Fibroblast of lung (primary cell): ENCODE data around the gene INHA. TPM values are rescaled to one million over a fixed set of nuclear protein-coding genes. Genes with fewer than 3 reads are reported as not detected.
A peak's percentile ranks its signal among the peaks of the same experiment; 100 is the strongest.

Experiments
- DNase-seq, 2 donors: peaks; one replicate each; pipeline versions ENCODE4 v3.0.0 to v3.0.0-alpha.2; 2010; ENCODE audit warnings: low read depth in 2 of 2
- H2AFZ ChIP-seq: 2 replicates; pipeline ENCODE4 v1.5.1; 2012; ENCODE audit warnings: low read length, control low read depth, inconsistent platforms
- H3K27ac ChIP-seq: 2 replicates; pipeline ENCODE4 v1.5.1; 2011; ENCODE audit warnings: low read length, control low read depth; ENCODE audit not compliant: insufficient read depth
- H3K27me3 ChIP-seq: 2 replicates; pipeline ENCODE4 v1.5.1; 2011; ENCODE audit warnings: mild to moderate bottlenecking, low read length; ENCODE audit not compliant: control insufficient read depth, insufficient read depth
- H3K36me3 ChIP-seq: 2 replicates; pipeline ENCODE4 v1.5.1; 2011; ENCODE audit warnings: low read length; ENCODE audit not compliant: control insufficient read depth, insufficient read depth
- H3K4me1 ChIP-seq: 2 replicates; pipeline ENCODE4 v1.5.1; 2011; ENCODE audit warnings: low read length; ENCODE audit not compliant: control insufficient read depth, insufficient read depth; ENCODE audit errors: extremely low read depth
- H3K4me2 ChIP-seq: 2 replicates; pipeline ENCODE4 v1.5.1; 2011; ENCODE audit warnings: low read length, control low read depth; ENCODE audit not compliant: insufficient read depth; ENCODE audit errors: extremely low read depth
- H3K4me3 ChIP-seq, 4 experiments: fragments of 200-600 bp in 1 of 4; sonication (generic) in 1 of 4; replicated peaks in 1 of 4; 2 replicates each; pipeline ENCODE4 v1.5.1; 2011 to 2016; ENCODE audit warnings: low read length in 4 of 4, low read depth in 3 of 4, mild to moderate bottlenecking in 3 of 4, control low read depth in 2 of 4, inconsistent platforms in 1 of 4, mixed read lengths in 1 of 4; ENCODE audit not compliant: insufficient read depth in 1 of 4; ENCODE audit errors: control extremely low read depth in 1 of 4
- H3K79me2 ChIP-seq: 2 replicates; pipeline ENCODE4 v1.5.1; 2012; ENCODE audit warnings: mild to moderate bottlenecking, low read length, inconsistent platforms; ENCODE audit not compliant: control insufficient read depth, insufficient read depth
- H3K9ac ChIP-seq: 2 replicates; pipeline ENCODE4 v1.5.1; 2011; ENCODE audit warnings: mild to moderate bottlenecking, low read length, control low read depth; ENCODE audit not compliant: insufficient read depth
- H3K9me3 ChIP-seq: 2 replicates; pipeline ENCODE4 v1.5.1; 2012; ENCODE audit warnings: low read depth, low read length; ENCODE audit not compliant: control insufficient read depth, insufficient read depth
- H4K20me1 ChIP-seq: 2 replicates; pipeline ENCODE4 v1.5.1; 2011; ENCODE audit warnings: low read length; ENCODE audit not compliant: control insufficient read depth, insufficient read depth; ENCODE audit errors: extremely low read depth
- EZH2 ChIP-seq: IDR thresholded peaks from 2 replicates; pipeline ENCODE4 v1.5.1; 2012; ENCODE audit warnings: low read length, control low read depth, mild to moderate bottlenecking; ENCODE audit errors: missing control alignments
- polyA plus RNA-seq, 2 donors: library from polyadenylated mRNA; depleted of rRNA in 1 of 2; stranded (reverse) in 1 of 2; unstranded in 1 of 2; fragments of >200 nt; gene quantifications; 2 replicates each; pipeline ENCODE4 v1.2.1, GENCODE V29; 2011 to 2012; ENCODE audit warnings: missing spikeins in 1 of 2
- total RNA-seq: library from RNA; depleted of rRNA; stranded (reverse); fragments of >200 nt; gene quantifications from 2 replicates; pipeline ENCODE4 v1.2.1, GENCODE V29; 2014
- TF ChIP-seq, protein P1 (sequence below), 2 donors: IDR thresholded peaks in 1 of 2; conservative IDR thresholded peaks in 1 of 2; 1 replicate in 1 of 2; 2 replicates in 1 of 2; pipeline ENCODE4 v1.5.1; 2011 to 2012; ENCODE audit warnings: low read length in 2 of 2, control low read depth in 1 of 2, inconsistent platforms in 1 of 2, low read depth in 1 of 2, mild to moderate bottlenecking in 1 of 2

INHA gene
- total and polyA plus RNA-seq, 2 donors (not counting 1 experiment from before 2014, with no cell fraction given), result 0.15 to 0.50 TPM

GRCh38 chr2:219616550-219616949 is 44.4 kb downstream of the INHA start:
- H3K9me3 ChIP-seq, result no peaks in the 10 kb centered on the region
- H3K36me3 ChIP-seq, result peaks cover 8% of the 10 kb centered on the region
- no peak overlapping the region for H3K9ac ChIP-seq
- no peak overlapping the region for H2AFZ ChIP-seq
- no peak for DNase-seq
- H3K79me2 ChIP-seq, result no peaks in the 10 kb centered on the region
- H3K27ac ChIP-seq, result no peak overlapping the region
- H3K4me3 ChIP-seq, result no peak overlapping the region
- H3K4me1 ChIP-seq, result no peaks in the 10 kb centered on the region
- TF ChIP-seq EZH2, result no peak
- TF ChIP-seq, protein P1, sequence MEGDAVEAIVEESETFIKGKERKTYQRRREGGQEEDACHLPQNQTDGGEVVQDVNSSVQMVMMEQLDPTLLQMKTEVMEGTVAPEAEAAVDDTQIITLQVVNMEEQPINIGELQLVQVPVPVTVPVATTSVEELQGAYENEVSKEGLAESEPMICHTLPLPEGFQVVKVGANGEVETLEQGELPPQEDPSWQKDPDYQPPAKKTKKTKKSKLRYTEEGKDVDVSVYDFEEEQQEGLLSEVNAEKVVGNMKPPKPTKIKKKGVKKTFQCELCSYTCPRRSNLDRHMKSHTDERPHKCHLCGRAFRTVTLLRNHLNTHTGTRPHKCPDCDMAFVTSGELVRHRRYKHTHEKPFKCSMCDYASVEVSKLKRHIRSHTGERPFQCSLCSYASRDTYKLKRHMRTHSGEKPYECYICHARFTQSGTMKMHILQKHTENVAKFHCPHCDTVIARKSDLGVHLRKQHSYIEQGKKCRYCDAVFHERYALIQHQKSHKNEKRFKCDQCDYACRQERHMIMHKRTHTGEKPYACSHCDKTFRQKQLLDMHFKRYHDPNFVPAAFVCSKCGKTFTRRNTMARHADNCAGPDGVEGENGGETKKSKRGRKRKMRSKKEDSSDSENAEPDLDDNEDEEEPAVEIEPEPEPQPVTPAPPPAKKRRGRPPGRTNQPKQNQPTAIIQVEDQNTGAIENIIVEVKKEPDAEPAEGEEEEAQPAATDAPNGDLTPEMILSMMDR (conservative IDR thresholded peaks at IDR 0.05 in 1 of 2, IDR thresholded peaks at IDR 0.05 in 1 of 2; ENCODE audit: low read depth in 1 of 2, low read length in 2 of 2), result no peak
- H4K20me1 ChIP-seq, result no peaks in the 10 kb centered on the region
- H3K4me2 ChIP-seq, result no peak overlapping the region
- H3K27me3 ChIP-seq, result no peaks in the 10 kb centered on the region

DNA sequence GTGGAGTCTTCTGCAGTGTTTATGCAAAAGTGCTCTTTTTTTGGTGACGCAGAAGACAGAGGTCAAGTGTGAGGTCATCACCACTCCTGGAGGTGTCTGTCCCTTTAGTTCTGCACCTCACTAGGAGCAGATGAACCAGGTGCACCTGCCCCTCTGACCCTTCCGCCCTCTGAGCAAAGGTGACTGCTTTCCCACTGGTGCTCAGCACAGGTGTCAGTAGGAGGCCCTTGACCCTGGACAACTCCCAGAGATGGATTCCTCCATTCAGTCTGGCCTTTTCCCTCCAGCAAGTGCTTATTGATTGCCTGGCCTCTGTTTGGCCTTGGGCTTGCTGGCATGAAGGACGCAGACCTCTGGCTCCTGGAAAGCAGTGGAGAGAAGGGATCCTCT is 46.6 kb downstream of the INHA start:
- no peaks in the 10 kb centered on the region for H3K9me3 ChIP-seq
- TF ChIP-seq EZH2, result no peak
- TF ChIP-seq, protein P1 (conservative IDR thresholded peaks at IDR 0.05 in 1 of 2, IDR thresholded peaks at IDR 0.05 in 1 of 2; ENCODE audit: low read depth in 1 of 2, low read length in 2 of 2), result no peak
- no peaks in the 10 kb centered on the region for H3K4me1 ChIP-seq
- H3K27ac ChIP-seq, result no peak overlapping the region
- H3K4me3 ChIP-seq, result no peak overlapping the region
- peaks cover 8% of the 10 kb centered on the region for H3K36me3 ChIP-seq
- H3K27me3 ChIP-seq, result peaks cover 4% of the 10 kb centered on the region
- no peak overlapping the region for H3K9ac ChIP-seq
- H3K4me2 ChIP-seq, result no peak overlapping the region
- DNase-seq, result no peak
- H2AFZ ChIP-seq, result no peak overlapping the region
- no peaks in the 10 kb centered on the region for H3K79me2 ChIP-seq
- H4K20me1 ChIP-seq, result no peaks in the 10 kb centered on the region

- Histone ChIP-seq H3K9me3 (no peaks in the 10 kb centered on the region), H3K4me2 (no peak overlapping the region), H3K4me3 (no peak overlapping the region), H3K79me2 (no peaks in the 10 kb centered on the region), H3K27me3 (peaks cover 4% of the 10 kb centered on the region), H3K36me3 (peaks cover 8% of the 10 kb centered on the region), H4K20me1 (no peaks in the 10 kb centered on the region), H3K4me1 (no peaks in the 10 kb centered on the region), H3K9ac (no peak overlapping the region), H3K27ac (no peak overlapping the region), H2AFZ (no peak overlapping the region)
- TF ChIP-seq EZH2, result no peak
- TF ChIP-seq, protein P1 (conservative IDR thresholded peaks at IDR 0.05 in 1 of 2, IDR thresholded peaks at IDR 0.05 in 1 of 2; ENCODE audit: low read depth in 1 of 2, low read length in 2 of 2), result peak in 1 of 2 donors; percentile 8
- no peak for DNase-seq
Measured at GRCh38 chr2:219619235-219619634, 47.1 kb downstream of the INHA start.
